WTC11 (cell line): ENCODE data around the gene PPTC7. TPM values are rescaled to one million over a fixed set of nuclear protein-coding genes. Genes with fewer than 3 reads are reported as not detected.

ENCODE experiments used
- ATF3 ChIP-seq: sonication (generic); formaldehyde crosslinking; conservative IDR thresholded peaks from 2 replicates; pipeline ENCODE4 v1.8.1; 2022; ENCODE audit warnings: mild to moderate bottlenecking, missing genetic modification reagents
- CTCF ChIP-seq: fragments of 200-600 bp; IDR thresholded peaks from 2 replicates; pipeline ENCODE4 v1.8.0; 2022; ENCODE audit warnings: antibody characterized with exemption
- E2F4 ChIP-seq: sonication (generic); formaldehyde crosslinking; IDR thresholded peaks from 2 replicates; pipeline ENCODE4 v1.8.1; 2022; ENCODE audit warnings: low read depth, mild to moderate bottlenecking, moderate library complexity, missing genetic modification reagents, borderline replicate concordance
- ERG ChIP-seq: fragments of 250-450 bp; sonication (Bioruptor Pico); IDR thresholded peaks from 2 replicates; pipeline ENCODE4 v1.8.0; 2021; ENCODE audit warnings: mild to moderate bottlenecking
- ETV6 ChIP-seq: sonication (generic); formaldehyde crosslinking; IDR thresholded peaks from 2 replicates; pipeline ENCODE4 v1.8.1; 2022; ENCODE audit warnings: mild to moderate bottlenecking, missing genetic modification reagents
- FOXJ3 ChIP-seq: sonication (generic); formaldehyde crosslinking; IDR thresholded peaks from 2 replicates; pipeline ENCODE4 v1.9.0; 2021; ENCODE audit warnings: missing genetic modification reagents, mild to moderate bottlenecking, borderline replicate concordance
- HMGA2 ChIP-seq: fragments of 250-450 bp; sonication (Bioruptor Pico); IDR thresholded peaks from 2 replicates; pipeline ENCODE4 v1.4.0; 2021; ENCODE audit warnings: mild to moderate bottlenecking, moderate library complexity
- JAZF1 ChIP-seq: fragments of 250-450 bp; sonication (Bioruptor Pico); IDR thresholded peaks from 2 replicates; pipeline ENCODE4 v1.9.0; 2021; ENCODE audit warnings: moderate library complexity, mild to moderate bottlenecking, inconsistent platforms
- KAT7 ChIP-seq: sonication (generic); formaldehyde crosslinking; IDR thresholded peaks from 2 replicates; pipeline ENCODE4 v1.8.1; 2023; ENCODE audit warnings: missing genetic modification reagents, mild to moderate bottlenecking, borderline replicate concordance
- MLX ChIP-seq: sonication (generic); formaldehyde crosslinking; IDR thresholded peaks from 2 replicates; pipeline ENCODE4 v1.8.1; 2023; ENCODE audit warnings: mild to moderate bottlenecking, missing genetic modification reagents, moderate library complexity
- MXD4 ChIP-seq: fragments of 250-450 bp; sonication (Bioruptor Pico); IDR thresholded peaks from 2 replicates; pipeline ENCODE4 v1.8.0; 2021; ENCODE audit warnings: mild to moderate bottlenecking, moderate library complexity, borderline replicate concordance
- NR3C1 ChIP-seq: sonication (generic); formaldehyde crosslinking; conservative IDR thresholded peaks from 2 replicates; pipeline ENCODE4 v1.8.1; 2023; ENCODE audit warnings: low read depth, mild to moderate bottlenecking, missing genetic modification reagents
- OVOL2 ChIP-seq: fragments of 250-450 bp; sonication (Bioruptor Pico); IDR thresholded peaks from 2 replicates; pipeline ENCODE4 v1.9.0; 2021; ENCODE audit warnings: mild to moderate bottlenecking, borderline replicate concordance
- RELA ChIP-seq: sonication (generic); formaldehyde crosslinking; IDR thresholded peaks from 2 replicates; pipeline ENCODE4 v1.8.1; 2022; ENCODE audit warnings: missing genetic modification reagents, mild to moderate bottlenecking, borderline replicate concordance
- RORB ChIP-seq: fragments of 250-450 bp; sonication (Bioruptor Pico); IDR thresholded peaks from 2 replicates; pipeline ENCODE4 v1.9.0; 2021; ENCODE audit warnings: mild to moderate bottlenecking
- SP1 ChIP-seq: sonication (generic); formaldehyde crosslinking; conservative IDR thresholded peaks from 2 replicates; pipeline ENCODE4 v1.8.1; 2022; ENCODE audit warnings: missing genetic modification reagents
- USF2 ChIP-seq: sonication (generic); formaldehyde crosslinking; IDR thresholded peaks from 2 replicates; pipeline ENCODE4 v1.8.1; 2023; ENCODE audit warnings: mild to moderate bottlenecking, missing genetic modification reagents, moderate library complexity
- ZBTB21 ChIP-seq: sonication (generic); formaldehyde crosslinking; IDR thresholded peaks from 2 replicates; pipeline ENCODE4 v1.8.1; 2023; ENCODE audit warnings: mild to moderate bottlenecking, missing genetic modification reagents, borderline replicate concordance
- ZNF219 ChIP-seq: sonication (generic); formaldehyde crosslinking; IDR thresholded peaks from 2 replicates; pipeline ENCODE4 v1.8.0; 2023; ENCODE audit warnings: missing genetic modification reagents, mild to moderate bottlenecking, borderline replicate concordance
- ZNF232 ChIP-seq: sonication (generic); formaldehyde crosslinking; IDR thresholded peaks from 2 replicates; pipeline ENCODE4 v1.8.0; 2022; ENCODE audit warnings: mild to moderate bottlenecking, missing genetic modification reagents
- ZNF317 ChIP-seq: sonication (generic); formaldehyde crosslinking; IDR thresholded peaks from 2 replicates; pipeline ENCODE4 v1.8.1; 2023; ENCODE audit warnings: low read depth, mild to moderate bottlenecking, moderate library complexity, missing genetic modification reagents, borderline replicate concordance
- ZNF423 ChIP-seq: fragments of 250-450 bp; sonication (Bioruptor Pico); IDR thresholded peaks from 2 replicates; pipeline ENCODE4 v2.1.2; 2022; ENCODE audit warnings: mild to moderate bottlenecking, moderate library complexity
- total RNA-seq: library from RNA; stranded (reverse); gene quantifications from 3 replicates; pipeline ENCODE4 v1.2.3, GENCODE V29; 2021
- TF ChIP-seq, protein P1 (sequence below): sonication (generic); formaldehyde crosslinking; IDR thresholded peaks from 2 replicates; pipeline ENCODE4 v1.8.0; 2023; ENCODE audit warnings: missing genetic modification reagents, mild to moderate bottlenecking, borderline replicate concordance
- TF ChIP-seq, protein P2 (sequence below): sonication (generic); formaldehyde crosslinking; IDR thresholded peaks from 2 replicates; pipeline ENCODE4 v1.8.0; 2022; ENCODE audit warnings: mild to moderate bottlenecking, missing genetic modification reagents
- TF ChIP-seq, protein P3 (sequence below): sonication (generic); formaldehyde crosslinking; IDR thresholded peaks from 2 replicates; pipeline ENCODE4 v1.8.1; 2023; ENCODE audit warnings: mild to moderate bottlenecking, missing genetic modification reagents

Gene PPTC7
- total RNA-seq, 1 experiment from 2014 or later, result 15.6 TPM

DNA sequence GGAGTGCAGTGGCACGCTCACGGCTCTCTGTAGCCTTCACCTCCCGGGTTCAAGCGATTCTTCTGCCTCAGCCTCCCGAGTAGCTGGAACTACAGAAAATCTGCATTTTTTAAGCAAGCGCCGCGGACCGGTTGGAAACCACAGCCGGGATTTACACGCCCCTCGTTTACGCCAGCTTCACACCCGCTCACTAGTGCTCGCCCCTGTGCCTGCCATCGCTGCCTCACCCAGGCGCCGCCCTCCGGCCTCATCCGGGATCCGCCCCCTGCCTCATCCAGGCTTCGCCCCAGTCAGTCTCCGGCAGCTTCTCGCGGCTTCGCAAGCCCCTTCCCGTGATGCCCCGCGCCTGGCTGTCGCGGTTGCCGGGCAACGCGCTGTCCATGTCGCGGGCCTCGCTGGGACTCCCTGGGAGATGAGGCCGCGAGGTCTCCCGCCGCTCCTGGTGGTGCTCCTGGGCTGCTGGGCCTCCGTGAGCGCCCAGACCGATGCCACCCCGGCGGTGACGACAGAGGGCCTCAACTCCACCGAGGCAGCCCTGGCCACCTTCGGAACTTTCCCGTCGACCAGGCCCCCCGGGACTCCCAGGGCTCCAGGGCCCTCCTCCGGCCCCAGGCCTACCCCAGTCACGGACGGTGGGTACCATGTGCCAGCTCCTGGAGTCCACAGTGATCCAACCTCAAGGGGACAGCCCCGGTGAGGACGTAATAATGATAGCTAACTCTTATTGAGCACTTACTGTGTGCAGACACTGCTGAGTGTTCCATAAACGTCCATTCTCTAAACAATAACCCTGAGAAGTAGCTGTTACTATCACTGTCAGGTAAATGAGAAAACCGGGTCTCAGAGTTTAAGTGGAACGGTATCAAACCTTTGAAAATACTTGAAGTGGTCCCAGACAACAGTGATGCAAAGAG is 30.9 kb upstream of the PPTC7 start, which contains the start of gene TCTN1 (continued):
- TF ChIP-seq HMGA2, result no peak
- peak; percentile 44; the same call in 1 of the 2 replicates for TF ChIP-seq ZNF423 (CRISPR knock-in tag)
- TF ChIP-seq ZNF317, result no peak
- no peak for TF ChIP-seq E2F4 (CRISPR knock-in tag)
- TF ChIP-seq MLX (CRISPR knock-in tag), result no peak
- TF ChIP-seq ETV6, result 0 out of 2 replicates have a peak, but pooled peaks have one; percentile 59
- no peak for TF ChIP-seq MXD4 (CRISPR knock-in tag)
- TF ChIP-seq FOXJ3 (CRISPR knock-in tag), result no peak
- TF ChIP-seq OVOL2, result no peak
- no peak for TF ChIP-seq KAT7 (CRISPR knock-in tag)
- TF ChIP-seq ZBTB21, result peak; percentile 72; the same call in 1 of the 2 replicates
- no peak for TF ChIP-seq CTCF
- no peak for TF ChIP-seq ZNF219
- TF ChIP-seq NR3C1 (CRISPR knock-in tag), result no peak
- TF ChIP-seq, protein P1, sequence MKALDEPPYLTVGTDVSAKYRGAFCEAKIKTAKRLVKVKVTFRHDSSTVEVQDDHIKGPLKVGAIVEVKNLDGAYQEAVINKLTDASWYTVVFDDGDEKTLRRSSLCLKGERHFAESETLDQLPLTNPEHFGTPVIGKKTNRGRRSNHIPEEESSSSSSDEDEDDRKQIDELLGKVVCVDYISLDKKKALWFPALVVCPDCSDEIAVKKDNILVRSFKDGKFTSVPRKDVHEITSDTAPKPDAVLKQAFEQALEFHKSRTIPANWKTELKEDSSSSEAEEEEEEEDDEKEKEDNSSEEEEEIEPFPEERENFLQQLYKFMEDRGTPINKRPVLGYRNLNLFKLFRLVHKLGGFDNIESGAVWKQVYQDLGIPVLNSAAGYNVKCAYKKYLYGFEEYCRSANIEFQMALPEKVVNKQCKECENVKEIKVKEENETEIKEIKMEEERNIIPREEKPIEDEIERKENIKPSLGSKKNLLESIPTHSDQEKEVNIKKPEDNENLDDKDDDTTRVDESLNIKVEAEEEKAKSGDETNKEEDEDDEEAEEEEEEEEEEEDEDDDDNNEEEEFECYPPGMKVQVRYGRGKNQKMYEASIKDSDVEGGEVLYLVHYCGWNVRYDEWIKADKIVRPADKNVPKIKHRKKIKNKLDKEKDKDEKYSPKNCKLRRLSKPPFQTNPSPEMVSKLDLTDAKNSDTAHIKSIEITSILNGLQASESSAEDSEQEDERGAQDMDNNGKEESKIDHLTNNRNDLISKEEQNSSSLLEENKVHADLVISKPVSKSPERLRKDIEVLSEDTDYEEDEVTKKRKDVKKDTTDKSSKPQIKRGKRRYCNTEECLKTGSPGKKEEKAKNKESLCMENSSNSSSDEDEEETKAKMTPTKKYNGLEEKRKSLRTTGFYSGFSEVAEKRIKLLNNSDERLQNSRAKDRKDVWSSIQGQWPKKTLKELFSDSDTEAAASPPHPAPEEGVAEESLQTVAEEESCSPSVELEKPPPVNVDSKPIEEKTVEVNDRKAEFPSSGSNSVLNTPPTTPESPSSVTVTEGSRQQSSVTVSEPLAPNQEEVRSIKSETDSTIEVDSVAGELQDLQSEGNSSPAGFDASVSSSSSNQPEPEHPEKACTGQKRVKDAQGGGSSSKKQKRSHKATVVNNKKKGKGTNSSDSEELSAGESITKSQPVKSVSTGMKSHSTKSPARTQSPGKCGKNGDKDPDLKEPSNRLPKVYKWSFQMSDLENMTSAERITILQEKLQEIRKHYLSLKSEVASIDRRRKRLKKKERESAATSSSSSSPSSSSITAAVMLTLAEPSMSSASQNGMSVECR (CRISPR knock-in tag), result peak; percentile 83; the same call in 1 of the 2 replicates
- TF ChIP-seq SP1 (CRISPR knock-in tag), result peak; percentile 73
- no peak for TF ChIP-seq ERG
- no peak for TF ChIP-seq ATF3 (CRISPR knock-in tag)
- no peak for TF ChIP-seq ZNF232 (CRISPR knock-in tag)
- no peak for TF ChIP-seq USF2 (CRISPR knock-in tag)
- TF ChIP-seq RORB (CRISPR knock-in tag), result no peak
- TF ChIP-seq, protein P2, sequence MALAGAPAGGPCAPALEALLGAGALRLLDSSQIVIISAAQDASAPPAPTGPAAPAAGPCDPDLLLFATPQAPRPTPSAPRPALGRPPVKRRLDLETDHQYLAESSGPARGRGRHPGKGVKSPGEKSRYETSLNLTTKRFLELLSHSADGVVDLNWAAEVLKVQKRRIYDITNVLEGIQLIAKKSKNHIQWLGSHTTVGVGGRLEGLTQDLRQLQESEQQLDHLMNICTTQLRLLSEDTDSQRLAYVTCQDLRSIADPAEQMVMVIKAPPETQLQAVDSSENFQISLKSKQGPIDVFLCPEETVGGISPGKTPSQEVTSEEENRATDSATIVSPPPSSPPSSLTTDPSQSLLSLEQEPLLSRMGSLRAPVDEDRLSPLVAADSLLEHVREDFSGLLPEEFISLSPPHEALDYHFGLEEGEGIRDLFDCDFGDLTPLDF (CRISPR knock-in tag), result no peak
- no peak for TF ChIP-seq JAZF1 (CRISPR knock-in tag)
- TF ChIP-seq RELA (CRISPR knock-in tag), result no peak
- TF ChIP-seq, protein P3, sequence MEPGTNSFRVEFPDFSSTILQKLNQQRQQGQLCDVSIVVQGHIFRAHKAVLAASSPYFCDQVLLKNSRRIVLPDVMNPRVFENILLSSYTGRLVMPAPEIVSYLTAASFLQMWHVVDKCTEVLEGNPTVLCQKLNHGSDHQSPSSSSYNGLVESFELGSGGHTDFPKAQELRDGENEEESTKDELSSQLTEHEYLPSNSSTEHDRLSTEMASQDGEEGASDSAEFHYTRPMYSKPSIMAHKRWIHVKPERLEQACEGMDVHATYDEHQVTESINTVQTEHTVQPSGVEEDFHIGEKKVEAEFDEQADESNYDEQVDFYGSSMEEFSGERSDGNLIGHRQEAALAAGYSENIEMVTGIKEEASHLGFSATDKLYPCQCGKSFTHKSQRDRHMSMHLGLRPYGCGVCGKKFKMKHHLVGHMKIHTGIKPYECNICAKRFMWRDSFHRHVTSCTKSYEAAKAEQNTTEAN (CRISPR knock-in tag), result peak; percentile 99
